GM18511 (cell line): ENCODE results near the gene LIX1L.

ENCODE experiments used
- ATAC-seq: cut with Tn5 transposase; IDR thresholded peaks from one replicate; pipeline ENCODE4 v1.9.1; 2021; ENCODE audit warnings: mild to moderate bottlenecking, moderate library complexity; ENCODE audit not compliant: unreplicated experiment

LIX1L gene

DNA sequence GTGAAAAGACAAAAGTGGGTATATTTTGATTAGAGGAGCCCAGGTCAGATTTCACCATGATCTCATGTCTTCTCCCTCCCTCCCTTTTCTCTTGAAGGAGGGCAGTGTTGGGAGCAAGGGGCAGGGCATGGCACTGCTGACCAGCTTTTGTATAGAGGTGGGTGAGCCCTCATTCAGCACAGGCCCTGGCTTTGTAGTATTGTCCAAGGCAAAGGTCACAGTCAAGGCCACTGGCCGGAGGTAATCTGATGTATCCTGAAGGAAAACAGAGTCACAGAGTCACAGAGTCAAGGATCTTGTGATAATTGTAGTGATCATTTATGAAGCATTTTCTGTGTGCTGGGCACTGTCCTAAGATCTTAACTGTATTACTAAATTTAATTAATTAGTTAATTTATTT lies 59.8 kb downstream of the LIX1L start:
- no peak for ATAC-seq

DNA sequence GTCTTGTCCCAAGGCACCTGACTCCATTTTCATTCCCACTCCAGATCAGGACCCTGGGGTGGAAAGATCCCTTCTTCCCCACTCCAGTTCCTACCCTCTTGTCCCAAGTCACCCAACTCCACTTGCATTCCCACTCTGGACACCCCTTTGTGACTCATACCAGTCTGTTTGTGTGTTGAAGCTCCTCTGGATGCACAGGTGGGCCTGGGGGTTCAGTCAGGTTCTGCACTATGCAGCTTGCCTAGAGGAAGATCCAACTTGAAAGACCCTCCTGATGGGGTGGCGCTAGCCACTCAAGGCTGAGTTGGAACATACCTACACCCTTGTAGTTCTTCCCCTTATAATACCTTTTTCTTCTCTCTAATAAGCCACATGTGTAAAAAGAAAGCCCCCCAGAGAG lies 62.3 kb downstream of the LIX1L start:
- no peak for ATAC-seq

DNA sequence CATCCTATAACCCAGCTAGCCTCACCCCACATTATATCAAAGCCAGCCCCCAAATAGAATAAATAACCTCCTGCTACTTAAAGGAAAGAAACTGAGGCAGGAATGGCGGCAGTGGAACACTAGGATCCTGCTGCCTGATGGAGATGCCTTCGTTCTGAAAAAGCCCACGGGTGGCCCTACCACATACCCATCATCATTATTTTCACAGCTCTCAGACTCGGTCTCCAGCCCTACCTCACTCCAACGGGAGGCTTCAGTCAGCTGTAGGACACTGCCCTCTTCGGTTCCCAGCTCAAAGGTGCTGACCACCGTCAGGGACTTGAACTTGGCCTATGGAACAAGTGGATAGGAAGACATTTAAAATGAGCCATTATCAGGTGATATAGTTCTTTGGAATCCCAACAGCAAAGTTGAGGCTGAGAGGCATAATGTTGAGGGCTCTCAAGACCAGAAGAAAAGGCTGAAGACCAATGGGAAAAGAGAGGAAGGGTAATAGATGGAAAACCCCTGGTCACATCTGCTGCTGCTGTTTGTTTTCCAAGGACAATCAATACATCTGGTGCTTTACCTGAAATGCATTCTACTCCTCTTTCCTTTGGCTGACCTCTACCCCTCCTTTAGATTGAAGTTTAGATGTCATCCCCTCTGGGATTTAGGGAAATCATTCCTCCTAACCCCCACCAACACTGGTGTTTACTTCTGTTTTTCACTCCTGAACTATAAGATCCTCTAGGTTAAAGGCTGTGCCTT lies 64.3 kb downstream of the LIX1L start:
- no peak for ATAC-seq

DNA sequence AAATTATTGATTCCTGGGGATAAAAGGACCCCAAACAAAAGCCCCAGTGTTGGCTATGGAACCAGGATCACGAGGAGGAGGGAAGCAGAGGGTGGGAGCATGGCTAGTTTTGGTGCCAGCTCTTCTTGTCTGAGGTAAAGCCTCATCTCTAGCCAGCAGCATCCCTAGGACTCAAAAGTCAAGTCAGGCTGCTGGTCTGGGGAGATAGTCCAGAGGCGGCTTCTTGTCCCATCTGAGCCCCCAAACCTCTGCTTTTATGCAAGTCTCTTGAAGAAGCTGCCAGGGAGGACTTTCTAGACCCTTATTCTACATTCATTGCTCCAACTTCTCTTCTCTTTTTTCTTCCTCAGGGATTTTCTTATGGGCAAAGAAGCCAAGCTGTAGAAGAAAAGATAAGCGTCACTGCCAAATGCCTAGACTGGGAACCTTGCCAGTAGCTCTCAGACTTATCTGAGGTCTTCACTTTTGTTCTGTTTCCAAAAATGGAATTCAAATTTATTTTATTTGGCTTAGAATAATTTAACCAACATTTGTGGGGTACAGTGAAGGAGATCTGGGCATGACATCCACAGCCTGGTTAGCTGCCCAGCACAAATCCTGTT lies 65.2 kb downstream of the LIX1L start:
- ATAC-seq, result no peak

DNA sequence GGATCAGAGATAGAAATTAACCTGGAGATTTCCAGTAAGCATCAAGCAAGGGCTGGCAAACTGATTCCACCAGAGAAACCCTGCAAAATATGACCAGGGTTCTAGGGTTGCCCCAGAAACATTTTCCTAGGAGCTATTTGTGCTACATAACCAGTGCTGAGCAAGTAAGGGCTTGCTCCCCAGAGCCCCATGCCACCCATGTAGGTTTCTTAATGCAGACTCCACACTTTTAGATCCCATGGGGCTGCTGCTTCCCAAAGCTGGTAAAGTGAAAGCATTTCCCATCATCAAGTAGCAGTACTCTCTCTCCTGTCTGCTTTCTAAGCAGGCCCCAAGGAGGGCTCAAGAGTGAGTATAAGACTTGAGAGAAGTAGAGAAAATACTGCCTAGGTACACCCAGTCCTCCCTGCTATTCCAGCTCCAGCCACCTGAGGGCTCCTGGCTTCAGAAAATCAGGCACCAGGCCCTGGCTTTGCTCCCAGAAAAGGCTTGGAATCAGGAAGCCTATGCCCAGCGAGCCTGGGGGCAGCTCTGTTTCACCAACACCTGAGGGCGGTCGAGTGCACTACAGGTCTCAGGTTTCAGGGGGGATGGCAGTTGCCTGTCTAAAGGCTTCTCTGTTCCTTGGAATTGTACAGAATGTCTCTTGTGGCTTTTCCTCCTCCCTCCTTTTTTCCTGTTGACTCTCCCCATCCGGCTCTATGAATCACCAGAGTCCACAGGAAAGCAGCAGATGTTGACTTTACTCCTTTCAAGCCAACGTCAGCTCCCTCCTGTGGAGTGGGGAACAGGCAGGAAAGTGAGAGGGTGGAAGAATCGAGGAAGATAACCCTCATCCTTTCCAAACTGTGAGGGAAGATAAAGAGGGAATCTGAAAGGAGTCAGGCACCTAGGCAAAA lies 66.0 kb downstream of the LIX1L start:
- no peak for ATAC-seq

DNA sequence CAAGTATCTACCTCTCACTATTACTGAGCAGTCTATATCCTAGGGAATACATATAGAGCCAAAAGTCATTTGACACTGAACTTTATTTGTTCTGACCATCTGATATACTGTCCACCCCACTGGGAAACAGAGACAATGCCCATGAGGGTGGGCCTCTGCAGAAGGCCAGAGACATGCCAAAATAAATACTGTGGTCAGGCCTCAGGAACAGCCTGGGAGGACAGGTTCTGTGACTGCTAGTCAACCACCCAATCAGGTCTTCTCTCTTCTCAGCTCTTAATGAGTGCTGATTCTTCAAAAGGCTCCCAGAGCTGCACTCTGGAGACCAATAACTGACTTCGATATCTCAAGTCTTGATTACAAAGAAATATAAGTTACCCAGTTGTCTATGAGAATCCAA lies 66.7 kb downstream of the LIX1L start:
- ATAC-seq, result no peak

DNA sequence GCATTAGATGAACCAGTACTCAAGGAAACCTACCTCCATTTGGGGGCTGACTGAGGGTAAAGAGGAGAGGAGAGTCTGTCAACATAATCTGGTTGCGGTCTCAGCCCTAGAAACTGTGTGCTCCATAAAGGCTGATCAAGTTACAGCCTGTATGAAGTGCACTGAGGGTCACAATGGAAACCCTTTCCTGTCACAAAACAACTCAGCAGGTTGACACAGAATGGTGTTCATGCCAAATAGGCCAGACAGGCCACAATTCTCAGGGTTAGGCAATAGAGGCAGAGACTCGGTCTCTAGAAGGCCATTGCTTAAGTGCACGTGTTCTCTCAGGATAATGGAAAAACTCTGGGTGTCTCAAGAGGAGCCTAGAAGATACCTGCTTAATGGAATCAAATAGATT lies 68.1 kb downstream of the LIX1L start:
- ATAC-seq, result no peak

DNA sequence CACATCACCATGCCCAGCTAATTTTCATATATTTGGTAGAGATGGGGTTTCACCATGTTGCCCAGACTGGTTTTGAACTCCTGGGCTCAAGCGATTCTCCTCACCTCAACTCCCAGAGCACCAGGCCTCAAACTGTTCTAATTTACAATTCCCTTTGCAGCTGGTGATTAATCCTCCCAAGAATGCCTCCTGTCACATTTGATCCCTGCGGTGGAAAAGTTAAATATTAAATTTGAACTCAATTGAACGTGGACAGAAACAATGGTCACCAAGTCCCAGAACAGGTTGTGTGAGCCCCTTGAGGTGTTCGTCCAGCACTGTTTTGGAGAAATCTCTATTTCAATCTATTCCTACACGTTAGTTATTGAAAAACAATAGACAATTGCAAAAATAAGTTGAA lies 70.2 kb downstream of the LIX1L start:
- no peak for ATAC-seq

DNA sequence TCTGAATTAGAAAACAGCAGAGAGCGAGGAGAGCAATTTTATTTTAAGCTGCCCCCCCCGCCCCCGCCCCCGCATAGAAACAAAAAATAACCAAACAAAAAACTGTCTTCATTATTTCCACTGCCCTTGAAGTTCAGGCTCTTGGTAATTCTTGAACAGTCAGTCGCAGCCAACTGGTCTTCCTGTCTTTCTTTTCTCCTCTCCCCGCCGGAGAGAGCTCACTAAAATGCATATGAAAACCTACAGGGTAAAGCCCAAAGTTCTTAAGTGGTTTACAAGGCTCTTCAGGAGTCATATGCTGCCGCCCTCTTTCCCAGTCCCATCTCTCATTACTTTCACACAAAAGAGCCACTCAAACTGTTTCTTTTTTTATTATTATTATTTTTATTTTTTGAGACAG lies 71.0 kb downstream of the LIX1L start:
- ATAC-seq, result no peak

DNA sequence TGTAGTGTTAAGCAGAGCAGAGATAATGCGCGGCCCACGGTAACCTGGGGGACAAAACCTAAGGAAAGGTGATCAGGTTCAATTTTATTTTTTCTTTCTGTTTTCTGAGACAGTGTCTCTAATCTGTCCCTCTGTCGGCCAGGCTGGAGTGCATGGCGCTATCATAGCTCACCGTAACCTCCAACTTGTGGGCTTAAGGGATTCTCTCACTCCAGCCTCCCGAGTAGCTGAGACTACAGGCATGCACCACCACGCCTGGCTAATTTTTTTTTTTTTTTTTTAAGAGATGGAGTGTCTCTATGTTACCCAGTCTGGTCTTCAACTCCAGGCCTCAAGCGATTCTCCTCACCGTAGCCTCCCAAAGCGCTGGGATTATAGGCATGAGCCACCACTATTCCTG lies 71.4 kb downstream of the LIX1L start:
- ATAC-seq, result no peak

DNA sequence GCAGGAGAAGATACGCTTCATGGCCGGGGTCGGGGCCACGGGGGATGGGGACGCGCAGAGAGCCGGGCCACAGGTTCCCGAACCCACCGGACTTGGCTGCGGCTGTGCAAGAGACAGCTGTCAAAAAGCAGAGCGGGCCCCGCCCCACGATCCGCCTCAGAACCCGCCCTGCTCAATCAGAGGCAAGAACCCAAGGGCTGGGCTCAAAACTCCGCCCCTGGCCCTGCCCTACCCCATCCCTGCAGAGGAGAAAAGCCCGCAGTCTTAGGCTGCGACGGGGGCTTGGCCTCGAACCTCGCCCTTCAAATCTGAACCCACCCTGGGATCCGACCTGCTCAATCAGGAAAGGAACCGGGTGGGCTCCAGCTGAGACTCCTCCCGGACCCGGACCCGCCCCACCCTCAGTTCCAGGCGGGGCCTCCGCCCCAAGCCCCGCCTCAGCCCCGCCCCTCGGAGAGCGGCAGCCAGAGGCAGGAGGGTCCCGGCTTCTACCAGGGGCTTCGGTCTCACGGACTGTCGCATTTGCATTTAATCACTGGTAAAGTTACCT lies 72.0 kb downstream of the LIX1L start, which contains the start of gene ANKRD35:
Gene ANKRD35 (minus strand): TSS at position 129 of the 550 bp plus-strand sequence. CDS start 108 bp downstream, at position 21.
- peak; percentile 100 for ATAC-seq

DNA sequence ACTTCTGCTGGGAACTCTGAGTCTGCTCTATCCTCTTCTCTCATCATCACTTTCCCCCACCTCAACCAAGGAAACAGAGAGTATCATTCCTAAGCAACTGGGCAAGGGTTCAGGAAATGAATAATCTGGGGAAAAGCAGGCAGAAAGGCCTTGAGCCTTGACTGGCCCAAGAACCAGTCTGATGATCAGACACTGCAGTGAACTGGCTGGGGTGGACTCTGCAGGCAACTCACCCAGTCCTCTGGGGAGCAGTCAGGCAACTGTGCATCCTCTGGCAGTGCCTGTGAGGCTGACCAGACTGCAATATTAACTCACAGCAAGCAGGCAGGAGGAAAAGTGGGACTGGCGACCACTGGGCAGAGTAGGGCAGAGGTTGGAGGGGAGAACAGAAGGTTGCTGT lies 73.1 kb downstream of the LIX1L start:
- ATAC-seq, result no peak
